RWPE1 (cell line): Measurements from ENCODE around the gene TBX18.

Source experiments
- CTCF ChIA-PET: fragments of 350-600 bp; sonication (Branson Sonifier 250); formaldehyde crosslinking; extraction: SDS; loops from one replicate; lab custom pipeline; 2021; lab: Yijun Ruan, JAX
- POLR2A ChIA-PET: fragments of 400-600 bp; formaldehyde crosslinking; extraction: SDS; loops from one replicate; lab custom pipeline; 2020; ENCODE audit warnings: antibody characterized with exemption; ENCODE audit not compliant: low non-redundant PET; lab: Yijun Ruan, JAX
- DNase-seq: peaks from one replicate; pipeline ENCODE4 v3.0.0; 2012; ENCODE audit warnings: low spot score
- H3K27ac ChIP-seq: fragments of 450-650 bp; 2 replicates; pipeline ENCODE4 v1.5.1; 2017
- TF ChIP-seq, protein P1 (sequence below): fragments of 450-650 bp; conservative IDR thresholded peaks from 2 replicates; pipeline ENCODE4 v1.5.1; 2017; ENCODE audit warnings: low read depth, mild to moderate bottlenecking

TBX18 gene

DNA sequence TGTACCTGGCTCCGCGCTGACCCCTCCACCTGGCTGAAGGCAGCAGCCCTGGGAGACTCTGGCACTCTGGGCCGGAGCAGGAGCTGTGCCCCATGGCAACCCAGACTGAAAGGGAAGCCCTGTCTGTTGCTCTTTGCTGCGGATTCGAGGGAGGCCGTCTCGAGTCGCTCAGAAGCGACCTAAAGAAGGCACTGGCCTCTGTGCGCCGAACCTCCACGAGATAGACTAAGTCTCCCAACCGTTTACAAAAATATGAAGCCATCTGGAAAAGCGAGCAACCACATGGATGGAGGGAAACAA is 10.5 kb upstream of the TBX18 start:
- no peak overlapping the region for H3K27ac ChIP-seq
- CTCF ChIA-PET: interaction anchor here (0.6 to 1.5 kb wide), 10 partner anchors 9 to 548 kb away, joined by 3 to 8 read pairs (median 3); partner anchors contain the start of gene TBX18
- TF ChIP-seq, protein P1, sequence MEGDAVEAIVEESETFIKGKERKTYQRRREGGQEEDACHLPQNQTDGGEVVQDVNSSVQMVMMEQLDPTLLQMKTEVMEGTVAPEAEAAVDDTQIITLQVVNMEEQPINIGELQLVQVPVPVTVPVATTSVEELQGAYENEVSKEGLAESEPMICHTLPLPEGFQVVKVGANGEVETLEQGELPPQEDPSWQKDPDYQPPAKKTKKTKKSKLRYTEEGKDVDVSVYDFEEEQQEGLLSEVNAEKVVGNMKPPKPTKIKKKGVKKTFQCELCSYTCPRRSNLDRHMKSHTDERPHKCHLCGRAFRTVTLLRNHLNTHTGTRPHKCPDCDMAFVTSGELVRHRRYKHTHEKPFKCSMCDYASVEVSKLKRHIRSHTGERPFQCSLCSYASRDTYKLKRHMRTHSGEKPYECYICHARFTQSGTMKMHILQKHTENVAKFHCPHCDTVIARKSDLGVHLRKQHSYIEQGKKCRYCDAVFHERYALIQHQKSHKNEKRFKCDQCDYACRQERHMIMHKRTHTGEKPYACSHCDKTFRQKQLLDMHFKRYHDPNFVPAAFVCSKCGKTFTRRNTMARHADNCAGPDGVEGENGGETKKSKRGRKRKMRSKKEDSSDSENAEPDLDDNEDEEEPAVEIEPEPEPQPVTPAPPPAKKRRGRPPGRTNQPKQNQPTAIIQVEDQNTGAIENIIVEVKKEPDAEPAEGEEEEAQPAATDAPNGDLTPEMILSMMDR: peak; percentile 55
- no peak for DNase-seq
- POLR2A ChIA-PET: interaction anchor here (1.4 kb wide), 1 partner anchor 10 kb away, joined by 3 read pairs; the partner anchor contains the start of gene TBX18

DNA sequence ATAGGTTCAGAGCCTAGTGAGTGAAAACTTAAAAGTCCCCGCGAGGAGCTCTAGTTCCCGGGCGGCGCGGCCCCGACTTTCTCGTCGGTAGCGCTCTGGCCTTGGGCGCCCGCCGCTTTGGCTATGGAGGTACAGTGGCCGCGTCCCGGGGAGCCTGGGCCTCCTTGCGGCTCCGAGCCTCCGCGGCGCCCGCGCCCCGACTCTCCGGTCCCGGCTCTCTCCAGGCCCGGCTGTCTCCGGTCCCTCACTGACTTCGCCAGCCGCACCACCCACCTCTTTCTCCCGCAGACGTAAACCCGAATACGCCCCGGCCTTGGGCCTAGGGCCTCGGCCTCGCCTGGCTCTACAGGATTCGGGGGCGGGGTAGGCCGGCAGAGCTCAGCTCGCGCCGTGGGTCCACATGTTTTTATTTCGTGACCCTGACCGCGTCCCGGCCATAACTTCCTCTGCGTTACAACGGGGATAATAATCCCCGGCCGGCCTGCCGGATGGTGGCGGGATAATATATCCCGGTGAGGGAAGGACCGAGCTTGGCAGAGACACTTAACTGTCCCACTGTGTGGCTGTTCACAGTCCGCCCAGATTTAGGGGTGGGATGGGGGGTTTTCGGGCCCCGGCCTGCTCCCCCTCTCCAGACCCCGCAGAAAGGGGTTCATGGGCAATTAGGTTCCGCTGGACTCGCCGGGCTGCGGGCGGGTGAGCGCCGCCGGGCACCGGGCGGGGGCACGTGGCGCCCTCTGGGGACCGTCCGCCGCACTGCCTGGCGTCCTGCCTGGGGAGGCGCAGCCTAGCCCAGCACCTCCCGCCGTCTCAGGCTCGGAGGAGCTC is 10.0 kb upstream of the TBX18 start:
- H3K27ac ChIP-seq: peak overlapping the region; percentile 39
- TF ChIP-seq, protein P1: peak; percentile 88
- peak; percentile 71 for DNase-seq
- ChIA-PET POLR2A (interaction anchor here (1.4 kb wide), 1 partner anchor 10 kb away, joined by 3 read pairs; the partner anchor contains the start of gene TBX18), CTCF (interaction anchor here (0.6 to 1.5 kb wide), 14 partner anchors 9 to 554 kb away, joined by 3 to 8 read pairs (median 3); partner anchors contain the start of gene TBX18)

DNA sequence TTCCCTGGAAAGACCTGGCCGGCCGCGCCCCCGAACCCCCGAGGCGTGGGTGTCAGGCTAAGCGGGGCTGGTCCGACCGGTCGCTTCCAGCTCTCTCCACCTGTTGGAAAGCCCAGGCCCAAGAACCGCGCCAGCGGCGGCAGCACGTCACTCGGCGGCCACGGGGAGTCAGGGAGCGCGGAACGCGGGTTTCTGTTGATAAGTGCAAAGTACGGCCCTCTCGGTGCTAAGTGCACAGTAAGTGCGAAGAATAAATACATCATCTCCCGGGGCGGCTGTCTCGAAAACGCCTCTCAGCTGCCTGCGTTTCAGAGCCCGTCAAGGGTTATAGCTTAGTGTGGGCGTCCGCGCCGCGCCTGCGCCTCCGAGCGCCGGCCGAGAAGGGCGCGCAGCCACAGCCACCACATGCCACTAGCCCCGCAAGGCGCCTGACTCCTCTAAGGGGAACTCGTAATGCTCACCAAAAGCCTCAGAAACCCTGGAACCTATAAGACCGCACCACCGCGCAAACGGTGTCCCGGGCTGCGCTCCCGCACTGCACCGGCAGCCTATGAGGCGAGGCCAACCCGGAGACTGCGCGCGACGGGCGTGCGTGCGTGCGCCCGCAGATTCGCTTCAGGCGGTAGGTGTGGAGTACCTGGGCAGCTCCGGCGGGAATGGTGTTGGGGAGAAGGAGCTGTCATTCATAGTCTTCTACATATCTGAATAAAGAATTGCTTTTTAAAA is 9.2 kb upstream of the TBX18 start:
- H3K27ac ChIP-seq: no peak overlapping the region
- CTCF ChIA-PET: interaction anchor here (0.6 to 1.5 kb wide), 5 partner anchors 193 to 1196 kb away, joined by 3 read pairs; no protein-coding TSS in a partner anchor
- no peak for DNase-seq
- TF ChIP-seq, protein P1: no peak
- POLR2A ChIA-PET: interaction anchor here (1.4 kb wide), 1 partner anchor 9 kb away, joined by 3 read pairs; the partner anchor contains the start of gene TBX18

DNA sequence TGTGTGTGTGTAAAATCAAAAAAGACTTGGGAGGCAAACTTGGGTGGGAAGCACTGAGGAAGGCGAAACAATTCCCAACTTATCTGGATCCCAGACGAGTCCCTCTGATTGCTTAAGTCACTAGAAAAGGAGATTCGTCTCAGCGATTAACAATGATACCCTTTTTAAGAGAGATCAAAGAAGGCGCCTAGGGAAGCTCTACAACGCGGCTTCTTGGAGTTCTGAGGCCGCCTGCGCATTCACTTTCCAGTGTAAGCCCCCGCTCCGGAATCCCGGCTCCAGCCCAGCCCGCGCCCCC is 8.7 kb upstream of the TBX18 start:
- DNase-seq: no peak
- H3K27ac ChIP-seq: no peak overlapping the region
- TF ChIP-seq, protein P1: no peak
- ChIA-PET CTCF (interaction anchor here (0.6 kb wide), 2 partner anchors 280 to 1196 kb away, joined by 3 read pairs; no protein-coding TSS in a partner anchor), POLR2A (no interaction called here)

DNA sequence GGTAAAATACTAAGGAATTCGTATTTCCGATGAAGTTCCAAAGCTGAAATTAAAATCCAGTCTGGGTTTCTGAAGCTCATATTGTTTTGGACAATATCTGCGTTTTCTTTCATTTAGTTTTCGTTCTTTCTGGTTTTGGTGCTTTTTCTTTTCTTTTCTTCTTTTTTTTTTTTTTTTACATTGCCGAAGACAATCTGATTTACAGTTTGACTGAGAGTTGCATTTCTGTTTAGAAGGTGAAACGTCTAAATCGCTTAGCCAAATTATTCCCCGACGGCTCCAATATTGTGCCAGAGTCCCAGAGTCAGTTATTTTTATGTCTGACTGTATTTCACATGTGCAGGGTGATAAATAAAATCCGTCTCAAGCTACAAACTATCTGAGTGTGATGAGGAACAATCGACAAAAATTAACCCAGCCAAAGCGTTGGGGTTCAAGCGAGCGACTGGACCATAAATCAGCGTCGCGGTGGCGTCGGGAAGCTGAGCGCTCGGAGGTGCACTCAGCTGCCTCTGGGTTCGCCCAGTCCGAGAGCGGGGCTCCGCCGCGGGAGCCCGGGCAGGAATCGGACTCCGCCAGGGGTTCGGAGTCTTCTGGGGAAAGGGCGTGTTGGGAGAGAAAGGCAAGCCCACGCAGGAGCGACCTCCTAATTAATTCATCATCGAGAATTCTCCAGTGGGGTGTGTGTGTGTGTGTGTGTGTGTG is 8.2 kb upstream of the TBX18 start:
- no peak overlapping the region for H3K27ac ChIP-seq
- CTCF ChIA-PET: interaction anchor here (0.6 to 0.8 kb wide), 5 partner anchors 225 to 764 kb away, joined by 4 to 9 read pairs (median 6); no protein-coding TSS in a partner anchor
- TF ChIP-seq, protein P1: no peak
- POLR2A ChIA-PET: no interaction called here
- DNase-seq: no peak
